Thoracic aorta (tissue), 2 donors: Measurements from ENCODE around the gene PTPRN2. TPM values are rescaled to one million over a fixed set of nuclear protein-coding genes. Genes with fewer than 3 reads are reported as not detected.
"Not testable (repeated sequence)": the region's sequence is repeated elsewhere in the genome, so short reads cannot be mapped to it uniquely, and the experiment has no call there.

Experiments used
- ATAC-seq: fragments of 150-250 bp; one replicate; pipeline ENCODE4 v1.8.0; 2017; ENCODE audit warnings: low read depth; ENCODE audit not compliant: insufficient number of reproducible peaks, low FRiP score
- DNase-seq: peaks from one replicate; pipeline ENCODE4 v3.0.0-alpha.2; 2020; ENCODE audit warnings: low spot score
- H3K27ac ChIP-seq, 2 donors: fragments of 200-600 bp; sonication (generic); 1 replicate in 1 of 2; 2 replicates in 1 of 2; pipeline ENCODE4 v1.5.1; 2016; ENCODE audit warnings: mild to moderate bottlenecking in 2 of 2, moderate library complexity in 2 of 2
- H3K27me3 ChIP-seq: fragments of 200-600 bp; sonication (generic); replicated peaks from 2 replicates; pipeline ENCODE4 v1.6.0; 2016; ENCODE audit warnings: mild to moderate bottlenecking; ENCODE audit not compliant: insufficient read depth
- H3K36me3 ChIP-seq: fragments of 200-600 bp; sonication (generic); one replicate; pipeline ENCODE4 v1.5.1; 2016
- H3K4me1 ChIP-seq, 2 donors: fragments of 200-600 bp; sonication (generic); 1 replicate in 1 of 2; 2 replicates in 1 of 2; pipeline versions ENCODE4 v1.5.1 to v1.6.0; 2016; ENCODE audit warnings: low read depth in 2 of 2, mild to moderate bottlenecking in 1 of 2; ENCODE audit not compliant: control insufficient read depth in 1 of 2
- H3K4me3 ChIP-seq: fragments of 200-600 bp; sonication (generic); 2 replicates; pipeline ENCODE4 v1.5.1; 2016; ENCODE audit warnings: mild to moderate bottlenecking
- H3K9me3 ChIP-seq: fragments of 200-600 bp; sonication (generic); 2 replicates; pipeline ENCODE4 v1.5.1; 2016
- total RNA-seq, 2 donors: library from RNA; depleted of rRNA; stranded (reverse); fragments of >200 nt; gene quantifications; one replicate each; pipeline versions ENCODE4 v1.1.0 to v1.2.3, GENCODE V29; 2016
- TF ChIP-seq, protein P1 (sequence below): fragments of 200-600 bp; sonication (generic); IDR thresholded peaks from one replicate; pipeline ENCODE4 v1.5.1; 2019; ENCODE audit warnings: antibody characterized with exemption

The PTPRN2 gene
- total RNA-seq, 2 donors from 2014 or later, result 2.2 to 3.1 TPM

DNA sequence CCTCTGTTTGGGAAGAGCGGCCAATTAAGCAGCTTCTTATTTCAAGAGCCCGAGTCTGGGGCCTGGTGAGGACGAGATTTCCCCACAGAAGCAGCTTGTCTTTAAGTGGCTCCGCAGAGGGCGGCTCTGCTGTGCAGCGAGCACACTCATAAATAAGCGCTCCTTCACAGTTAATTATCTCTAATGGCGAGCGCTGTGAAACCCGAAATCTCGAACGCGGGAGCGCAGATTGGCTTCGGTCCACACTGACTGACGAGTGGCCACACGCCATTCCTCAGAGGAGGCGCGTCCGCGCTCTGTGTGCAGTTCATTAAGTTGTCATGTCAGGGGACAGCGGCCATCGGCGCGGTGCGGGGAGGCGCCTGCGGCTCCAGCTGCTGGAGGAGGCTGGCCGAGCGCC, 689.9 kb downstream of the PTPRN2 start:
- H3K9me3 ChIP-seq, result no peaks in the 10 kb centered on the region
- H3K4me1 ChIP-seq, result no peaks in the 10 kb centered on the region
- ATAC-seq, result no peak
- no peak for DNase-seq
- no peaks in the 10 kb centered on the region for H3K36me3 ChIP-seq
- no peak overlapping the region for H3K27ac ChIP-seq
- H3K27me3 ChIP-seq, result no peaks in the 10 kb centered on the region
- TF ChIP-seq, protein P1, sequence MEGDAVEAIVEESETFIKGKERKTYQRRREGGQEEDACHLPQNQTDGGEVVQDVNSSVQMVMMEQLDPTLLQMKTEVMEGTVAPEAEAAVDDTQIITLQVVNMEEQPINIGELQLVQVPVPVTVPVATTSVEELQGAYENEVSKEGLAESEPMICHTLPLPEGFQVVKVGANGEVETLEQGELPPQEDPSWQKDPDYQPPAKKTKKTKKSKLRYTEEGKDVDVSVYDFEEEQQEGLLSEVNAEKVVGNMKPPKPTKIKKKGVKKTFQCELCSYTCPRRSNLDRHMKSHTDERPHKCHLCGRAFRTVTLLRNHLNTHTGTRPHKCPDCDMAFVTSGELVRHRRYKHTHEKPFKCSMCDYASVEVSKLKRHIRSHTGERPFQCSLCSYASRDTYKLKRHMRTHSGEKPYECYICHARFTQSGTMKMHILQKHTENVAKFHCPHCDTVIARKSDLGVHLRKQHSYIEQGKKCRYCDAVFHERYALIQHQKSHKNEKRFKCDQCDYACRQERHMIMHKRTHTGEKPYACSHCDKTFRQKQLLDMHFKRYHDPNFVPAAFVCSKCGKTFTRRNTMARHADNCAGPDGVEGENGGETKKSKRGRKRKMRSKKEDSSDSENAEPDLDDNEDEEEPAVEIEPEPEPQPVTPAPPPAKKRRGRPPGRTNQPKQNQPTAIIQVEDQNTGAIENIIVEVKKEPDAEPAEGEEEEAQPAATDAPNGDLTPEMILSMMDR, result no peak
- no peak overlapping the region for H3K4me3 ChIP-seq

DNA sequence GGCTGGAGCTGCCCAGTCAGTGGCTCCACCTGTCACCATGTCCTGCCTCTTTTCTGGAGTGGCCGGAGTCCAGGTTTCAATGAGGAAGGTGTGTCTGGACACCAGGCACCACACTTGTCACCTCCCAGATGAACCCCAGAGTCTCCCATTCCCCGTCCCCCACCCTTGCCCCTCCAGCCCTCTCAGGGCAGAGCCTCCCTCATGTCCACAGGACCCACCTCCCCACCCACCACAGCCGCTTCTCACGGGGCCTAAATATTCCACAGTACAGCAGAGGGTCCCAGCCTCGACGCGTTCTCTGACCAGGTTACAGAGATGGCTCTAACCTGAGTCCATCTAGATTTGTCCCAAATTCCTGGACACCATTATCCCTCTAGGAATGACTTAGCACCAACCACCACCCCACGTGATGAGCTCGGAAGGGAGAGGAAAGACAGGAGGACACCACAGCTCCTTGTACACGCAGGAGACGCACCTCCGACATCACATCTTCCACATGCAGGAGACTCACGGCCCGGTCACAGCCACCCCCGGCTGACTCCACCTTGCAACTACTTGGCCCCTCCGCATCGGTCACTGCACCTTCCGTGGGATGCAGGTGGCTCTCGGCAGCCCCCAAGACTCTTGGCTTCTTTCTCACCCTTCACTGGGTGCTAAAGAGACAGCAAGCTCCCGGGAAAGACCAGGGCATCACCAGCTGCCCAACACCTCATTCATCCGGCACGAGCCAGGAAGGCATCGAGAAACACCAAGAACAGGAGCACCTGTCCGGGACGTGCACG, 690.7 kb downstream of the PTPRN2 start:
- ATAC-seq (no peak), DNase-seq (no peak)

DNA sequence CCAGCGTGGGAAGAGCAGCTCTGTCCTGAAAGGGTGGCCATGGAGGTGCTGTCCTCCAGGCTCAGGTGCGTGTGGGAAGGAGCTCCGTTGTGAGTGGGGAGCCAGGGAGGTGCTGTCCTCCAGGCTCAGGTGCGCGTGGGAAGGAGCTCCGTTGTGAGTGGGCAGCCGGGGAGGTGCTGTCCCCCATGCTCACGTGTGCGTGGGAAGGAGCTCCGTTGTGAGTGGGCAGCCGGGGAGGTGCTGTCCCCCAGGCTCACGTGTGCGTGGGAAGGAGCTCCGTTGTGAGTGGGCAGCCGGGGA, 691.3 kb downstream of the PTPRN2 start:
- H3K27me3 ChIP-seq, H3K9me3 ChIP-seq, ATAC-seq, H3K27ac ChIP-seq, H3K36me3 ChIP-seq, DNase-seq, H3K4me3 ChIP-seq, H3K4me1 ChIP-seq: not testable (repeated sequence)

More for the DNA sequence above, 690.7 kb downstream of the PTPRN2 start:
- no peaks in the 10 kb centered on the region for H3K4me1 ChIP-seq
- H3K36me3 ChIP-seq, result no peaks in the 10 kb centered on the region
- no peaks in the 10 kb centered on the region for H3K27me3 ChIP-seq
- no peak overlapping the region for H3K4me3 ChIP-seq
- H3K27ac ChIP-seq, result no peak overlapping the region
- TF ChIP-seq, protein P1, result no peak
- H3K9me3 ChIP-seq, result no peaks in the 10 kb centered on the region

DNA sequence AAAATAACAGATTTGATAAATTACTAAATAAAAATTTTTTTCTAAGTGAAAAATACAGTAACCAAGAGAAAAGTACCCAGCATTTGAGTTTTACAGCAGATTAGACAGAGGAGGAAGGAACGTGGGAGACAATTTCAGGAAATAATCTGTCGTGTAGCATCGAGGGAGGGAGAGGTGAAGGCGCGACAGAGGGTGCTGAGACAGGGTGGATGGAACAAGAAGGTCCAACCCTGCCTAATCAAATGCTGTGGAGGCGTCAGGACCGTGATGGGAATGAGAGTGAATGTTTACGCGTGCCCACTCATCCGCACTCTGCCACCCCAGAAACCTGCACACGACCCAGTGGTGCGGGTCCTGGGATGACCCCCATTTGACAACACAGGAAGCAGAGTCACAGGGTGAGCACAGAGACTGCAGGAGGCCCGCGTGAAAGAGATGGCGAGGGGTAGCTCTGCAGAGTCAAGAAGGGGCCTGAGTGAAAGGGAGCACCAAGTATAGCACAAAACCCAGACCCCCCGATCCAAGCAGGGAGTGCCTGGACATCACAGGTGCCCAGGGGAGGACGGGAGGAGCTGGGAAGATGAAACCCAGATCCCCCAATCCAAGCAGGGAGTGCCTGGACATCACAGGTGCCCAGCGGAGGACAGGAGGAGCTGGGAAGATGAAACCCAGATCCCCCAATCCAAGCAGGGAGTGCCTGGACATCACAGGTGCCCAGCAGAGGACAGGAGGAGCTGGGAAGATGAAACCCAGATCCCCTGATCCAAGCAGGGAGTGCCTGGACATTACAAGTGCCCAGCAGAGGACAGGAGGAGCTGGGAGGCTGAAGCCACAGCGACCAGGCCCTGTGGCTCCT, 691.9 kb downstream of the PTPRN2 start:
- Histone ChIP-seq H3K4me3 (no peak overlapping the region), H3K27ac (no peak overlapping the region), H3K4me1 (no peaks in the 10 kb centered on the region), H3K9me3 (no peaks in the 10 kb centered on the region), H3K36me3 (no peaks in the 10 kb centered on the region), H3K27me3 (no peaks in the 10 kb centered on the region)
- TF ChIP-seq, protein P1, result no peak
- DNase-seq (no peak), ATAC-seq (no peak)

DNA sequence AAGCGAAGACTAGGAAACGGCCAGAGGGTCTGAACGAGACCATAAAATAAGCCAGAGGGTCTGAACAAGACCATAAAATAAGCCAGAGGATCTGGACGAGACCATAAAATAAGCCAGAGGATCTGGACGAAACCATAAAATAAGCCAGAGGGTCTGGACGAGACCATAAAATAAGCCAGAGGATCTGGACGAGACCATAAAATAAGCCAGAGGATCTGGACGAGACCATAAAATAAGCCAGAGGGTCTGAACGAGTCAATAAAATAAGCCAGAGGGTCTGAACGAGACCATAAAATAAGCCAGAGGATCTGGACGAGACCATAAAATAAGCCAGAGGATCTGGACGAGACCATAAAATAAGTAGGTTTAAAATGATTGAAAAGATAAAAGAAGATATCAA, 692.5 kb downstream of the PTPRN2 start:
- not testable (repeated sequence) for H3K9me3 ChIP-seq, H3K27me3 ChIP-seq, ATAC-seq, H3K27ac ChIP-seq, H3K36me3 ChIP-seq, H3K4me3 ChIP-seq, DNase-seq, H3K4me1 ChIP-seq

DNA sequence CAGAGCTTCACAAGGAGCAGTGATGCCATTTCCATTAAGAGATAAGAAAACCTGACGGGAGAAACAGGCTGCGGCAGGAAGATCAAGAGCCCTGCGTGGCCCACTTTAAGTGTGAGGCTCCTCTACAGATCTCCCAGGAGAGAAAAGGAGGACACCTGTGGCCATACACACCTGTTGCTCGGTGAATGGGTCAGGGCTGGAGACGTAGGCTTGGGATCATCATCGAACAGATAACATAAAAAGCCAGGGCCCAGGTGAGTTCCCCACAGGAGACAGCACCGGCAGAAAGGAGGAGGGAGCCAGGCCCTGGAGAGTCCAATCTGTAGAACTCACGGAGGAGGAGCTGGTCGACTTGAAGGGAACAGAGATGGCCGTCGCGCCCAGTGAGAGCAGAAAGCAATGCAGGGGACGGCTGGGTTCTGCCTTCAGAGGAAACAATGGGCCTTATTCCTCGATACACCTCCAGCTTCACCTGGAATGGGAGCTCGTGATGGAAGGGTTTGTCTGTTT, 694.0 kb downstream of the PTPRN2 start:
- no peak overlapping the region for H3K4me3 ChIP-seq
- TF ChIP-seq, protein P1, result no peak
- no peaks in the 10 kb centered on the region for H3K27me3 ChIP-seq
- DNase-seq (no peak), ATAC-seq (no peak)
- no peak overlapping the region for H3K27ac ChIP-seq
- no peaks in the 10 kb centered on the region for H3K9me3 ChIP-seq
- no peaks in the 10 kb centered on the region for H3K4me1 ChIP-seq
- no peaks in the 10 kb centered on the region for H3K36me3 ChIP-seq
